Stimulated activated CD4-positive, alpha-beta T cell treated with anti-CD3 and anti-CD28 coated beads, TNF-alpha, amount 100 ng/mL, for 48 hours (primary cell): Measurements from ENCODE around the gene THADA.

Experiments used
- DNase-seq, 3 donors: peaks; one replicate each; pipeline ENCODE4 v3.0.0-alpha.2; 2020; ENCODE audit warnings: low read depth in 3 of 3

The THADA gene

GRCh38 chr2:43210467-43211303 lies 385.2 kb downstream of the THADA start:
- DNase-seq: no peak

- no peak for DNase-seq
Observed at GRCh38 chr2:43210125-43210466, 385.7 kb downstream of the THADA start.

GRCh38 chr2:43209204-43209717 lies 386.6 kb downstream of the THADA start:
- no peak for DNase-seq

- no peak for DNase-seq
Observed at GRCh38 chr2:43207553-43208300, 388.1 kb downstream of the THADA start.

GRCh38 chr2:43206602-43207001 lies 389.2 kb downstream of the THADA start:
- no peak for DNase-seq

GRCh38 chr2:43203373-43203772 lies 392.5 kb downstream of the THADA start:
- DNase-seq: no peak

GRCh38 chr2:43202289-43202688 lies 393.5 kb downstream of the THADA start:
- DNase-seq: no peak

GRCh38 chr2:43201497-43201896 lies 394.3 kb downstream of the THADA start:
- no peak for DNase-seq

- DNase-seq: no peak
Observed at GRCh38 chr2:43201016-43201415, 394.8 kb downstream of the THADA start.

GRCh38 chr2:43199492-43200488 lies 396.0 kb downstream of the THADA start:
- DNase-seq: no peak

- no peak for DNase-seq
Observed at GRCh38 chr2:43198263-43198662, 397.6 kb downstream of the THADA start.

GRCh38 chr2:43197588-43197896 lies 398.3 kb downstream of the THADA start:
- no peak for DNase-seq

- DNase-seq: no peak
Observed at GRCh38 chr2:43196768-43197587, 398.9 kb downstream of the THADA start.

GRCh38 chr2:43194121-43194869 lies 401.5 kb downstream of the THADA start:
- no peak for DNase-seq

- DNase-seq: no peak
Observed at GRCh38 chr2:43193652-43194120, 402.2 kb downstream of the THADA start.

GRCh38 chr2:43192744-43193651 lies 402.8 kb downstream of the THADA start:
- DNase-seq: no peak

- DNase-seq: no peak
Observed at GRCh38 chr2:43191947-43192516, 403.8 kb downstream of the THADA start.

GRCh38 chr2:43190311-43191052 lies 405.4 kb downstream of the THADA start:
- no peak for DNase-seq
